PC-9 (cell line): Measurements from ENCODE around the gene STAU1. TPM values are rescaled to one million over a fixed set of nuclear protein-coding genes. Genes with fewer than 3 reads are reported as not detected.

Source experiments
- BruUV-seq: library from RNA; stranded (reverse); fragments of 400-500 nt; replicated peaks from 2 replicates; lab custom pipeline; 2021; lab: Mats Ljungman, UMichigan
- CTCF ChIA-PET: fragments of 300-600 bp; sonication (Branson Sonifier 250); formaldehyde crosslinking; loops from one replicate; lab custom pipeline; 2022; ENCODE audit warnings: antibody characterized with exemption; lab: Charles Lee
- POLR2A ChIA-PET: fragments of 300-600 bp; sonication (Branson Sonifier 250); formaldehyde crosslinking; loops from one replicate; lab custom pipeline; 2022; ENCODE audit warnings: antibody characterized with exemption; ENCODE audit not compliant: unreplicated experiment; lab: Charles Lee
- DNase-seq, 2 experiments: peaks; one replicate each; pipeline versions ENCODE4 v3.0.0 to v3.0.0-alpha.2; 2015 to 2022; ENCODE audit warnings: mixed read lengths in 1 of 2
- H2AFZ ChIP-seq: fragments of 200-600 bp; sonication (generic); 2 replicates; pipeline ENCODE4 v1.8.1; 2017; ENCODE audit warnings: antibody characterized with exemption
- H3F3A ChIP-seq: fragments of 200-600 bp; sonication (generic); 2 replicates; pipeline ENCODE4 v1.8.1; 2017; ENCODE audit warnings: antibody characterized with exemption, mild to moderate bottlenecking, low read depth; ENCODE audit not compliant: insufficient read depth
- H3K27ac ChIP-seq: fragments of 200-600 bp; sonication (generic); 2 replicates; pipeline ENCODE4 v1.6.1; 2016; ENCODE audit warnings: mixed run types
- H3K27me3 ChIP-seq: fragments of 200-600 bp; sonication (generic); 2 replicates; pipeline ENCODE4 v1.6.1; 2016; ENCODE audit warnings: low read depth, mixed run types; ENCODE audit not compliant: insufficient read depth
- H3K36me3 ChIP-seq: fragments of 200-600 bp; sonication (generic); 2 replicates; pipeline ENCODE4 v1.6.1; 2016; ENCODE audit warnings: low read depth, mixed run types
- H3K4me1 ChIP-seq: fragments of 200-600 bp; sonication (generic); replicated peaks from 2 replicates; pipeline ENCODE4 v1.6.1; 2016; ENCODE audit warnings: mixed run types; ENCODE audit not compliant: insufficient read depth
- H3K4me2 ChIP-seq: fragments of 200-600 bp; sonication (generic); 2 replicates; pipeline ENCODE4 v1.6.1; 2017; ENCODE audit warnings: mixed run types
- H3K4me3 ChIP-seq: fragments of 200-600 bp; sonication (generic); 2 replicates; pipeline ENCODE4 v1.6.1; 2016; ENCODE audit warnings: mixed run types
- H3K79me2 ChIP-seq: fragments of 200-600 bp; sonication (generic); 2 replicates; pipeline ENCODE4 v1.6.1; 2017; ENCODE audit warnings: low read depth, mixed run types
- H3K9me2 ChIP-seq: fragments of 200-600 bp; sonication (generic); 2 replicates; pipeline ENCODE4 v1.8.1; 2017; ENCODE audit warnings: mild to moderate bottlenecking; ENCODE audit not compliant: insufficient read depth
- H3K9me3 ChIP-seq: fragments of 200-600 bp; sonication (generic); 2 replicates; pipeline ENCODE4 v1.8.1; 2016; ENCODE audit warnings: low read depth; ENCODE audit not compliant: insufficient read depth
- H4K20me1 ChIP-seq: fragments of 200-600 bp; sonication (generic); 2 replicates; pipeline ENCODE4 v1.8.1; 2017; ENCODE audit not compliant: insufficient read depth
- EZH2 ChIP-seq: fragments of 200-600 bp; sonication (generic); IDR thresholded peaks from 2 replicates; pipeline ENCODE4 v1.8.0; 2017; ENCODE audit warnings: antibody characterized with exemption, low read depth
- intact Hi-C: fragments of 100-400 bp; cut with micrococcal nuclease; formaldehyde crosslinking; loops from one replicate; pipeline ENCODE4 v1.10.0; 2022; ENCODE audit not compliant: unreplicated experiment
- total RNA-seq: library from RNA; stranded (reverse); gene quantifications from 2 replicates; pipeline ENCODE4 v1.2.3, GENCODE V29; 2021
- TF ChIP-seq, protein P1 (sequence below): fragments of 200-600 bp; sonication (generic); conservative IDR thresholded peaks from 2 replicates; pipeline ENCODE4 v1.6.1; 2017; ENCODE audit warnings: mixed run types, antibody characterized with exemption, mild to moderate bottlenecking, moderate library complexity

STAU1 gene
- total RNA-seq, 1 experiment from 2014 or later: 153 TPM

DNA sequence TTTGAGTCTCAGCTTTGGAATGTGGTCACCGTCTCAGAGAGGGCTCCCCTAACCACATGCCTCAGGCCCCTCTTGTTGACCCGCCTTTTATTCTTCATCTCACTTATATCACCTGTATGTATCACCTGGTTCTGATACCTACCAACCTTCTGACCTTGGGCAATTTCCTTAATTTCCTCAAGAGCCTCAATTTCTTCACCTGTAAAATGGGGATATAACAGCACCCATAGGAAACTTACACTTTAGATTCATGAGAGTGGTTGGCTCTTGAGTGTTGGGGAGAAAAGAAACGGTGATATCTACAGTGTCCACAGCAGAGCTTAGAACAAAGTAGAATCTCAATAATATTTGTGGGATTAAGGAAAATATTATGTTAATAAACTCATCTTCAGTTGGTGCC lies 27.1 kb upstream of the STAU1 start:
- no peaks in the 10 kb centered on the region for H3K36me3 ChIP-seq
- no peaks in the 10 kb centered on the region for H4K20me1 ChIP-seq
- TF ChIP-seq, protein P1, sequence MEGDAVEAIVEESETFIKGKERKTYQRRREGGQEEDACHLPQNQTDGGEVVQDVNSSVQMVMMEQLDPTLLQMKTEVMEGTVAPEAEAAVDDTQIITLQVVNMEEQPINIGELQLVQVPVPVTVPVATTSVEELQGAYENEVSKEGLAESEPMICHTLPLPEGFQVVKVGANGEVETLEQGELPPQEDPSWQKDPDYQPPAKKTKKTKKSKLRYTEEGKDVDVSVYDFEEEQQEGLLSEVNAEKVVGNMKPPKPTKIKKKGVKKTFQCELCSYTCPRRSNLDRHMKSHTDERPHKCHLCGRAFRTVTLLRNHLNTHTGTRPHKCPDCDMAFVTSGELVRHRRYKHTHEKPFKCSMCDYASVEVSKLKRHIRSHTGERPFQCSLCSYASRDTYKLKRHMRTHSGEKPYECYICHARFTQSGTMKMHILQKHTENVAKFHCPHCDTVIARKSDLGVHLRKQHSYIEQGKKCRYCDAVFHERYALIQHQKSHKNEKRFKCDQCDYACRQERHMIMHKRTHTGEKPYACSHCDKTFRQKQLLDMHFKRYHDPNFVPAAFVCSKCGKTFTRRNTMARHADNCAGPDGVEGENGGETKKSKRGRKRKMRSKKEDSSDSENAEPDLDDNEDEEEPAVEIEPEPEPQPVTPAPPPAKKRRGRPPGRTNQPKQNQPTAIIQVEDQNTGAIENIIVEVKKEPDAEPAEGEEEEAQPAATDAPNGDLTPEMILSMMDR: no peak
- TF ChIP-seq EZH2: no peak
- H3K27me3 ChIP-seq: no peaks in the 10 kb centered on the region
- H3K4me2 ChIP-seq: no peak overlapping the region
- no peak overlapping the region for H2AFZ ChIP-seq
- H3K27ac ChIP-seq: no peak overlapping the region
- no peaks in the 10 kb centered on the region for H3K9me3 ChIP-seq
- no peak overlapping the region for H3K4me3 ChIP-seq
- H3K79me2 ChIP-seq: peaks cover 10% of the 10 kb centered on the region
- DNase-seq: no peak
- POLR2A ChIA-PET: no interaction called here
- H3F3A ChIP-seq: no peaks in the 10 kb centered on the region
- no TSS peak for BruUV-seq
- H3K4me1 ChIP-seq: peaks cover 6% of the 10 kb centered on the region
- CTCF ChIA-PET: interaction anchor here (0.5 kb wide), 1 partner anchor 75 kb away, joined by 7 read pairs; no protein-coding TSS in a partner anchor
- intact Hi-C loops: no loop called here
- no peaks in the 10 kb centered on the region for H3K9me2 ChIP-seq

DNA sequence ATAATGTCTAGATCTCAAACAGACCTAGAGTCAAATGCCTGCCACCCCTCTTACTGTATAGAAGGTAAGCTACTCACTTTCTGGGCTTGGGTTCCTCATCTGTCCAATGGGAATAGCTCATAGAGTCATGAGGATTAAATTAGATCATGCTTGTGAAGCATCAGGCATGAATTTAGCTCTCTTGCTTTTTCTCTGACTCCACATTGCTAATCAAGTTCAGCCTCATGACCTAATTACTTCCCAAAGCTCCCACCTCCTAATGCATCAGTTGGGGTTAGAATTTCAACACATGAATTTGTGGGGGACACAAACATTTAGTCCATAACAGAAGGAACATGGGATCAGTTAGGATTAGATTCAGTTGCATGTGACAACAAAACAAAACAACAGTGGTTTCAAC lies 26.4 kb upstream of the STAU1 start:
- no peak overlapping the region for H3K27ac ChIP-seq
- no peak overlapping the region for H2AFZ ChIP-seq
- H3K9me3 ChIP-seq: no peaks in the 10 kb centered on the region
- H3K9me2 ChIP-seq: no peaks in the 10 kb centered on the region
- TF ChIP-seq EZH2: no peak
- TF ChIP-seq, protein P1: no peak
- H3K4me3 ChIP-seq: no peak overlapping the region
- no peaks in the 10 kb centered on the region for H3K36me3 ChIP-seq
- POLR2A ChIA-PET: no interaction called here
- no TSS peak for BruUV-seq
- H3K79me2 ChIP-seq: peaks cover 3% of the 10 kb centered on the region
- H3K4me2 ChIP-seq: no peak overlapping the region
- no peaks in the 10 kb centered on the region for H3K27me3 ChIP-seq
- CTCF ChIA-PET: interaction anchor here (0.5 to 0.6 kb wide), 2 partner anchors 62 to 76 kb away, joined by 7 read pairs; no protein-coding TSS in a partner anchor
- H4K20me1 ChIP-seq: no peaks in the 10 kb centered on the region
- no peaks in the 10 kb centered on the region for H3F3A ChIP-seq
- DNase-seq: no peak
- intact Hi-C loops: no loop called here
- peaks cover 5% of the 10 kb centered on the region; the same call in 1 of the 2 replicates for H3K4me1 ChIP-seq

DNA sequence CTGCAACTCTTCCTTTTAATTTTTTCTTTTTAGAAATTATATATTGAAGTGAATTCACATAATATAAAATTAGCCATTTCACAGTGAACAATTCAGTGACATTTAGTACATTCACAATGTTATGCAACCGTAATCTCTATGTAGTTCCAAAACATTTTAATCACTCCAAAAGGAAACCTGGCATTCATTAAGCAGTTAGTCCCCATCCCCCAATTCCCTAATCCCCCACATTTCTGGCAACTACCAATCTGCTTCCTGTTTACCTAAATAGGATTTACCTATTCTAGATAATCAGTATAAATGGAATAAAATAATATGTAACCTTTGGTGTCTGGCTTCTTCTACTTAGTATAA lies 22.6 kb upstream of the STAU1 start:
- CTCF ChIA-PET: interaction anchor here (0.6 kb wide), 1 partner anchor 797 kb away, joined by 3 read pairs; no protein-coding TSS in a partner anchor
- no peak overlapping the region for H3K4me3 ChIP-seq
- no peaks in the 10 kb centered on the region for H3K79me2 ChIP-seq
- no peak overlapping the region for H3K27ac ChIP-seq
- no peak for DNase-seq
- H4K20me1 ChIP-seq: no peaks in the 10 kb centered on the region
- H3K36me3 ChIP-seq: no peaks in the 10 kb centered on the region
- TF ChIP-seq, protein P1: no peak
- TF ChIP-seq EZH2: no peak
- no peaks in the 10 kb centered on the region for H3K9me3 ChIP-seq
- no peaks in the 10 kb centered on the region for H3K4me1 ChIP-seq
- H3K27me3 ChIP-seq: no peaks in the 10 kb centered on the region
- H2AFZ ChIP-seq: no peak overlapping the region
- no peaks in the 10 kb centered on the region for H3F3A ChIP-seq
- POLR2A ChIA-PET: no interaction called here
- no peak overlapping the region for H3K4me2 ChIP-seq
- intact Hi-C loops: no loop called here
- BruUV-seq: no TSS peak
- no peaks in the 10 kb centered on the region for H3K9me2 ChIP-seq
